GM21786 (cell line): ENCODE measurements around the gene INPP5K.
"Not testable (repeated sequence)": the region's sequence is repeated elsewhere in the genome, so short reads cannot be mapped to it uniquely, and the experiment has no call there.

Source experiments
- ATAC-seq: cut with Tn5 transposase; IDR thresholded peaks from one replicate; pipeline ENCODE4 v1.9.1; 2021; ENCODE audit not compliant: unreplicated experiment

INPP5K gene

DNA sequence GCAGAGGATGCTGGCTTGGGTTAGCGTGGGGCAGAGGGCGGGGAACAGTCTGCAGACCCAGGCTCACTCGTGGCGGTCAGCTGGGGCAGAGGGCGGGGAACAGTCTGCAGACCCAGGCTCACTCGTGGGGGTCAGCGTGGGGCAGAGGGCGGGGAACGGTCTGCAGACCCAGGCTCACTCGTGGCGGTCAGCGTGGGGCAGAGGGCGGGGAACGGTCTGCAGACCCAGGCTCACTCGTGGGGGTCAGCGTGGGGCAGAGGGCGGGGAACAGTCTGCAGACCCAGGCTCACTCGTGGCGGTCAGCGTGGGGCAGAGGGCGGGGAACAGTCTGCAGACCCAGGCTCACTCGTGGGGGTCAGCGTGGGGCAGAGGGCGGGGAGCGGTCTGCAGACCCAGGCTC, 7.7 kb downstream of the INPP5K start:
- ATAC-seq = not testable (repeated sequence)

GRCh38 chr17:1506649-1507267, 9.7 kb downstream of the INPP5K start:
- no peak for ATAC-seq

GRCh38 chr17:1505586-1505985, 10.8 kb downstream of the INPP5K start:
- no peak for ATAC-seq

DNA sequence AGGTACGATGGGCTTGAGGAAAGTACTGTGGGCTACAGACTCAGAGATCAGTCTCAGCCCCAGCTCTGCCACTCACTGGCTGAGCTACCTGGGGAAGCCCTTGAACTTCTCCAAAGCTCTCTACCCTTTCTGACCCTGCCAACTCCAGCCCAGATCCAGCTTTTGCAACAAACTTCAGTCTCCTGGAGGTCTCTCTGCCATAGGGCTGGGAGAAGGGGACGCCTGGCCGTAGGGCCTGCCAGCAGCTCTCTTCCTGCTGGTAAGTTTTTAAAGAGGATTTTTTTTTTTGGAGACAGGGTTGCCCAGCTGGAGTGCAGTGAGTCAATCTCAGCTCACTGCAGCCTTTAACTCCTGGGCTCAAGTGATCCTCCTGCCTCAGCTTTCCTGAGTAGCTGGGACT, 11.5 kb downstream of the INPP5K start:
- no peak for ATAC-seq

GRCh38 chr17:1503699-1504098, 12.7 kb downstream of the INPP5K start:
- ATAC-seq = no peak

DNA sequence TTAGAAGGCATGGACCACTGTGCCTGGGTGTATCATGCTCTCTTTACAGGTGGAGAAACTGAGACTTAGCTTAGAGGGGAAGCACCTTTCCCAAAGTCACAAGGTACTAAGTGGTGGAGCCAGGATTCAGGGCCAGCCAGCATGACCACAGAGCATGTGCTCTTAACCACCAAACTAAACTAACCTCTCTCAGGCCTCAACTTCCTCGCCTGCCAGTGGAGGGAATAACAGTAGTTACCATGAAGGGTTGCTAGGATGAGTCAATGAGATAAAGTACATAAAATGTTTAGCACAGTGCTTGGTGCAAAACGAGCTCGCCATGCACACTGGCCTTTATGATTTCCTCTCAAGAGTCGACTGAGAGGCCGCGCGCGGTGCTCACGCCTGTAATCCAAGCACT, 17.5 kb downstream of the INPP5K start:
- ATAC-seq = no peak

DNA sequence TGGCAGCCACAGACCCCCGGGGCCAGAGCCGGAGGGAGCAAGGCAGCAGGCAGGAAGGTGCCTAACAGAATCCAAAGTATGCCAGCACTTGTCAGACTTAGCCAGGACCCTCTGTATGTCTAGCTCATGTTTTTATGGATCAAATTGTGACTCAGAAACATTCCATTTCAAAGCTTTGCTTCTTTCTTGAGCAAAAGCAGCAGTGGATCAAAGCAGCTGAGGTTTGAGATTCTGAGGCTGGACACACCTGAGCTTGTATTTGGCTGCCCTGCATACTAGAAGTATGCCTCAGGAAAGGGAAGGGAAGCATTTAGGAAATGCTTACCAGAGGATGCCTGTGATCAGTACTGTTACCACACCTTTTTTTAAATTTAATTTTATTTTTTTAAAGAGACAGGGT, 18.2 kb downstream of the INPP5K start:
- ATAC-seq = no peak

GRCh38 chr17:1497831-1498230, 18.6 kb downstream of the INPP5K start:
- ATAC-seq = no peak

DNA sequence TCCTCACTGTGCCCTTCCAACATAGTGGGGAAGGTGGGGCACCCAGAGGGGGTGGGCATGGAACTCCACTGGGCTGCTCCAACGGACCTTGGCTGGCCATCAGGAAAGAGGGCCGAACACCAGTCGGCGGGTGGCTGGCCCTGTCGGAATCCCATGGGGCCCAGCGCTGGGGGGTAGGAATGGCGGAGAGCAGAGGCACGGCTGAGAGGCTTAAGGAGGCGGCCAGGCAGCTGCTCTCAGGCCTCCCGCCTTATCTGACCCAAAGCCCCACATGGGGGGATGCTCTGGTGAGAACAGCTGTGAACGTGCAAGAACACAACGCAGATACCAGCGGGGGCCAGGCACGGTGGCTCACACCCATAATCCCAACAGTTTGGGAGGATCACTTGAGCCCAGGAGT, 19.5 kb downstream of the INPP5K start:
- no peak for ATAC-seq

DNA sequence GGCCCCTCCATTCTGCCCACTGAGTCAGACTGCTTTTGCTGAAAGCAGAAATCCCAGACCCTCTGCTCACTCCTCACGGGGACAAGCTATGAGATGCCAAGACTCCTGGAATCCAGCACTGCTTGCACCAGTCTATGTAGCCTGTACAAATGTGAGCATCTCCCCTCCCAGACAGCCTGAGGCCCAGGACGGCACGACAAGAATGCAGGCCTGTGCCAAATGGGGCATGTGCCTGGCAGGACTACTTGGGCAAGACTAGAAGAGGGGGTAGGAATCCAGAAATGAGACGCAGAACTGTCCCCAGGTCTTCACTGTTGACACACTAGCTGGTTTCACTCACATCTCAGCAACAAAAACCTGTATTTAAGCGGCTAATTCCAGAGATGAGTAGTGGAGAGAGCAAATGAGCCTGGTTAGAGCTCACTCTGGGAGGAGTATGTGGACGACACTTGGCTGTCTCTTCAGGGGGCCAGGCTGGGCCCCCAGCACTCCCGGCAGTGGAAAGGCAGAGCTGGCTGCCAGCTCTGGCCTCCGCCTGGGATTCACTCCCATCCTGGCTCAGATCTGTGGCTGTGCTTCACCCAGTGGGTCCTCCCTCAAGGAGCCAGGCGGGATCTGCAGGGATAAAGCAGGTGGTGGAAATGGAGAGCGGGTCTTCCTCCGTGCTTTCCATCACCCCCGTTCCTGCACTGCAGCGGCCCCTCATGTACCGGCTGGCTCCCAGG, 21.0 kb downstream of the INPP5K start:
- no peak for ATAC-seq

DNA sequence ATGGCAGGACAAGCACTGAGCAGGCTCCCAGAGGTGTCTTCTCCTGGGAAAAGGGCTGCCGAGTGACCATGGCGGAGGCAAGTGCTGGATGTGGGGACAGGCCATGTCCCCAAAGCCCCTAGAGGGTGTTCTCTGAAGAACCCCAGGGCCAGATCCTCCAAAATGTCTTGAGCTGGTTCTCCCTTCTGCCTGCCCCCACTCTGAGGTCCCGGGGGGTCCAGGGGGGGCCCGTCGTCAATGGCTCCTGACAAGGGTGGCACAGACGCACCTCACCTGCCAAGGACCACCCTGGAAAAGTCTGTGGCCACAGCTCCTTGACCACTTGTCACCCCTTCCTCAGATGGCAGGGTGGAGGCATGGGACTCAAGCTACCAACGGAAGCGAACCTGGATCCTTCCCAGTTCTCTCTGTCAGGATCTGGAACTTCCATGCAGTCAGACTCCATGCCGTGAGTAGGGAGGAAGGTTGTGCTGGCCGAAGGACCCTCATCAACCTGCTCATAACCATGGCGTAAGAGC, 21.6 kb downstream of the INPP5K start:
- ATAC-seq = no peak

DNA sequence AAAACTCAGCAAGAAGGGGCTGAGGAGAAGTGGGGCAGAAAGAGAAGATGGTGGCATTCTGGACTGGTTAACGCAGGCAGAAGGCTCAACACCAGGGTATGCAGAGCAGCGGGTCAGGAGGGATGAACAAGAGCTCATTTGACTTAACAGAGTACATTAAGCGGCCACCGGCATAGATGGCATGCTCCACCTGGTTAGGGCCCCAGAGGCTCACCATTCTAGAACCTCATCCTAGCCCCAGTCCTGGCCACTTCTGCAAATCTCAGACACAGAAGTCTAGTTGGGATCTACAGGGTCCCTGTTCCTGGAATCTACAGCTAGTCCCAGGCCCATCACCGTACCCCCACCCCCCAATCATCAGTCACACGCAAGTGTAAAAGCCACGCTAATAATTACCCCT, 22.2 kb downstream of the INPP5K start:
- ATAC-seq = no peak

- ATAC-seq = no peak
Observed at GRCh38 chr17:1493291-1493980, 23.0 kb downstream of the INPP5K start.

DNA sequence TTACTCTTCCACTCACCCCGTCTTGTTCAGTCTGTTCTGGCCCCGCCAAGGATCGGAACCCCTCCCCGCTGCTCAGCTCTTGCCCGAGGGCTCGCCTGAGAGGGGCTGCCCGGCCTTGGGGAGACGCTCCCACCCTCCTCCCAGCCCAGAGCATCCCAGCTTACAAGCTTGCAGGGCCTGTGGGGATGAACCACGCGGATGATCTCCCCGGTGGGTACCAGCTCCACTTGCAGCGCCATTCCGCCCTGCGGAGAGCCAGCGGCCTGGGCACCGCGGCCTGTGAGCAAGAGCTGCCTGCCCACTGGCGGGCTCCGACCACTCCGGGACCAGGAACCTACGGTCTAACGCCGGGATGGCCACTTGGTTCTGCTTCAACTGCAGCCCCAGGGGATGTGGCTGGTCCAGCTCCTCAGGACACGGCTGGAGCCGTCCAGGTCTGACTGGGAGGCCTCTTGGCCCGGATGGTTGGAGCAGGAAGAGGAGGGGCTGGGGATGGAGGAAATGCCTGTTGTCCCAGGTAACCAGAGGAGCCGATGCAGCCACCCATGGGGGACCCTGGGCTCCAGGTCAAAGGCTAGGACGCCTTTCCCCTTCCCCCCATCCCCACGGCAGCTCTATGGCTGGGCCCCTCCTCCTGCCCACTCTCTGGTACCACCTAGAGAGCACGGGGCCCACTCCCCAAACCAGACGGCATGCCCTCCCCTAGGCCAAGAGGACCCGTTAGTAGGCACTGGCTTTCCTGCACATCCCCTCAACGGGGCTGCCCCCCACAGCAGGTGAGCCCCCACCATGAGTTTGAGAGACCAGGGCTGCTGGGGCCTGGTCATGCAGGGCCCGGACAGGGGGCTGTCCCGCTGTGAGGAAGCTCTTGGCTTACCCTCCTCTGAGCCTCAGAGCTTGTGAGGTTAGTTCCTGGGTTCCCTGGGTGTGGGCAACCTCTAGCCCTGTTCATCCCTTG, 23.9 kb downstream of the INPP5K start, which contains the start of gene MYO1C:
TSS of gene MYO1C (minus strand) at position 438 of the 958 bp plus-strand sequence. CDS start at position 239, 199 bp downstream.
- ATAC-seq = no peak

GRCh38 chr17:1491443-1492248, 24.8 kb downstream of the INPP5K start:
- no peak for ATAC-seq

GRCh38 chr17:1490643-1491442, 25.6 kb downstream of the INPP5K start:
- ATAC-seq = peak; percentile 39

DNA sequence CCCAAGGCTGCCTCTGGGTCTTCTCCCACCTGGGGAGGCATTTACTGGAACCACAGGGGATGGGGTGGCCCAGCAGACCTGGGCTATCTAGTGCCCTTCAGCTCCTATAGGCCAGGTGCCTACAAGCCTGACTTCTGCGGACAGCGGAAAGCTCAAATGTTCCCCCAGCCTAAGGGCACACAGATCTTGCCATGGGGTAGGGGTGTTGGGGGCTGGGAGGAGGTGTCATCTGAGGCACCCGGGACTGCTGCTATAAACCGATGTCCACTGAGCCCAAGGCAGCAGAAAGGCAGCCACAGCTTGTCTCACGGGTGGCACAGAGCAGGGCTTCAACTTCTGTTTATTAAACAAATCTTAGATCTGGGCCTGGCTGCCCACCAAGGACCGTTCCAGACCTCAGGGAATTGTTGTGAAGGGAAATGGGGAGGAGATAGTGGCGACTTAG, 27.6 kb downstream of the INPP5K start:
- no peak for ATAC-seq

- no peak for ATAC-seq
Observed at GRCh38 chr17:1487939-1488825, 28.2 kb downstream of the INPP5K start.
